Tibial artery (tissue), 4 donors: ENCODE results near the gene STK4.
A peak's percentile ranks its signal among the peaks of the same experiment; 100 is the strongest.

Experiments
- DNase-seq, 2 donors: peaks; one replicate each; pipeline ENCODE4 v3.0.0-alpha.2; 2019
- H3K27ac ChIP-seq, 2 donors: fragments of 200-600 bp; sonication (generic) in 1 of 2; 1 replicate in 1 of 2; 2 replicates in 1 of 2; pipeline ENCODE4 v1.5.1; 2018 to 2019; ENCODE audit warnings: mild to moderate bottlenecking in 1 of 2
- H3K27me3 ChIP-seq, 2 donors: fragments of 200-600 bp; sonication (generic) in 1 of 2; one replicate each; pipeline versions ENCODE4 v1.5.1 to v1.6.0; 2016 to 2019
- H3K36me3 ChIP-seq, 3 donors: fragments of 200-600 bp; sonication (generic) in 2 of 3; one replicate each; pipeline ENCODE4 v1.5.1; 2016 to 2019; ENCODE audit warnings: mild to moderate bottlenecking in 2 of 3
- H3K4me1 ChIP-seq, 4 donors: fragments of 200-600 bp; sonication (generic) in 2 of 4; 1 replicate in 3 of 4; 2 replicates in 1 of 4; pipeline ENCODE4 v1.5.1; 2016 to 2019
- H3K4me3 ChIP-seq, 2 donors: fragments of 200-600 bp; sonication (generic) in 1 of 2; 1 replicate in 1 of 2; 2 replicates in 1 of 2; pipeline ENCODE4 v1.5.1; 2018 to 2019; ENCODE audit warnings: mild to moderate bottlenecking in 2 of 2
- H3K9me3 ChIP-seq, 3 donors: fragments of 200-600 bp; sonication (generic) in 1 of 3; one replicate each; pipeline ENCODE4 v1.5.1; 2016 to 2019
- intact Hi-C: fragments of 100-400 bp; cut with DNase I; formaldehyde crosslinking; loops from one replicate; pipeline ENCODE4 v1.15.0; 2023; ENCODE audit warnings: low total_unique reads
- TF ChIP-seq, protein P1 (sequence below), 2 experiments: fragments of 200-600 bp in 1 of 2; fragments of 450-650 bp in 1 of 2; IDR thresholded peaks; one replicate each; pipeline ENCODE4 v1.5.1; 2017 to 2019; ENCODE audit warnings: antibody characterized with exemption in 2 of 2, mild to moderate bottlenecking in 1 of 2, moderate library complexity in 1 of 2

Gene STK4

DNA sequence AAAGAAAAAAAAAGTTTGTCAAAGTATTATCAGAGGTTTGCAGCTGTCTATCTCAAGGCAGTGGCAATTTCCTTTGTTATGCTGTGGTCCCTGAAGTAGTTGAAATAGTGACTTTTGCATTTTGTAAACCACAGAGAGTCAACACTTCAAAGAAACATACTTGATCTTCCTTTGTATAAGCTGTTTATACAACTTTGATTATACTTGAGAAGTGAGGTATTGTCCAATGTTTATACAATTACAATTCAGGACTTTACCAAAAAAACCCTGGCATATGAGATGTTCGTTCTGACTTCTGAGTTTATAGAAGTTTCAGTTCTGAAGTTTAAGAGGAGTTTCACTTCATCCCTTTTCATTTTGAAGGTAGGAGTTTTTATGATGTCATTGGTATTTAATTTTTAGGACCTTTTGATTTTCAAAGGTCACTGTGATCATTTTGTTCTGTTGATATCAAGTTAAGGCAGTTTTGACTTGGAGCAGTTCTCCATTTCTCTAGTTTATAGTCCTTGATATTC is 4.0 kb downstream of the STK4 start:
- intact Hi-C loops, result no loop called here
- Histone ChIP-seq H3K4me1 (peaks cover 0 to 24% (median 10%) of the 10 kb centered on the region in 4 donors), H3K27me3 (no peaks in the 10 kb centered on the region), H3K36me3 (peaks cover 24 to 31% (median 27%) of the 10 kb centered on the region in 3 donors), H3K9me3 (no peaks in the 10 kb centered on the region), H3K4me3 (no peak overlapping the region), H3K27ac (no peak overlapping the region)
- TF ChIP-seq, protein P1, sequence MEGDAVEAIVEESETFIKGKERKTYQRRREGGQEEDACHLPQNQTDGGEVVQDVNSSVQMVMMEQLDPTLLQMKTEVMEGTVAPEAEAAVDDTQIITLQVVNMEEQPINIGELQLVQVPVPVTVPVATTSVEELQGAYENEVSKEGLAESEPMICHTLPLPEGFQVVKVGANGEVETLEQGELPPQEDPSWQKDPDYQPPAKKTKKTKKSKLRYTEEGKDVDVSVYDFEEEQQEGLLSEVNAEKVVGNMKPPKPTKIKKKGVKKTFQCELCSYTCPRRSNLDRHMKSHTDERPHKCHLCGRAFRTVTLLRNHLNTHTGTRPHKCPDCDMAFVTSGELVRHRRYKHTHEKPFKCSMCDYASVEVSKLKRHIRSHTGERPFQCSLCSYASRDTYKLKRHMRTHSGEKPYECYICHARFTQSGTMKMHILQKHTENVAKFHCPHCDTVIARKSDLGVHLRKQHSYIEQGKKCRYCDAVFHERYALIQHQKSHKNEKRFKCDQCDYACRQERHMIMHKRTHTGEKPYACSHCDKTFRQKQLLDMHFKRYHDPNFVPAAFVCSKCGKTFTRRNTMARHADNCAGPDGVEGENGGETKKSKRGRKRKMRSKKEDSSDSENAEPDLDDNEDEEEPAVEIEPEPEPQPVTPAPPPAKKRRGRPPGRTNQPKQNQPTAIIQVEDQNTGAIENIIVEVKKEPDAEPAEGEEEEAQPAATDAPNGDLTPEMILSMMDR (IDR thresholded peaks at IDR 0.05), result no peak
- DNase-seq, result no peak

DNA sequence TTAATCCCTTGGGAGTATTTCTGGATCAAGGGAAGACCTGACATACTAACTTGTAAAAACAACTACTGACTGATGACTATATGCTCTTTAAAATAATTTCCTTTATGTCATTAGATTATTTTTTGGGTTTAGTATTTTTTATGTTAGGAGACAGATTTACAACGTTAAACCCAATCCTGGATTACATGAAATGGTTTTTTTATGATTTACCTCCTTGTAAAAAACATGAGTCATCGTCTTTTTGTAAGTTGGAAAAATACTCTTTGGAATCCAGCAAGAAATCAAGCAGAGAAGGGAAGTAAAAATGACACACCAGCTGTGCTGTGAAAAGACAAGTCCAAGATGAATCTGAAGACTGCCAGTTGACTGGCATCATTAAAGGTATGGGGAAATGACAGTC is 6.7 kb downstream of the STK4 start:
- Histone ChIP-seq H3K4me1 (peaks cover 0 to 6% (median under 1%) of the 10 kb centered on the region in 4 donors), H3K9me3 (no peaks in the 10 kb centered on the region), H3K27ac (no peak overlapping the region), H3K4me3 (no peak overlapping the region), H3K36me3 (peaks cover 27 to 48% (median 33%) of the 10 kb centered on the region in 3 donors), H3K27me3 (no peaks in the 10 kb centered on the region)
- DNase-seq, result no peak
- intact Hi-C loops, result no loop called here
- TF ChIP-seq, protein P1 (IDR thresholded peaks at IDR 0.05), result no peak

DNA sequence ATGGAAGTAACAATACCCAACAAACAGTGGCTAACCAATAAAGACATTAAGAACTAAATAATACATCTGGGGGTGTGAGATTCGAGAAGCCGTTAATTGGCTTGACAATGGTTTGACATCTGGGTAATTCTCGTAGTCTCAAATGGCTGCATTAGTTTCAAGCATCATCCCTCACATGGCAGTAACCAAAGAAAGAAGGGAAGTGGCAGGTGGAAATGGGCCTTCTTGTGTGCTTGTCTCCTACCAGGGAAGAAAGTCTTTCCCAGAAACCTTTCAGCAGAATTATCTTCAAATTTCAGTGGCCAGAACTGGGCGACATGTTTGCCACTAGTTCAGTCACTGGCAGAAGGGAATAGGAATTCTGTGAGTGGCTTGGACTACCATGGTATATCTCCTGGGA is 10.4 kb downstream of the STK4 start:
- Histone ChIP-seq H3K27ac (no peak overlapping the region), H3K36me3 (peaks cover 32 to 74% (median 50%) of the 10 kb centered on the region in 3 donors), H3K27me3 (no peaks in the 10 kb centered on the region), H3K4me1 (no peaks in the 10 kb centered on the region), H3K9me3 (no peaks in the 10 kb centered on the region), H3K4me3 (no peak overlapping the region)
- no peak for DNase-seq
- TF ChIP-seq, protein P1 (IDR thresholded peaks at IDR 0.05), result no peak
- intact Hi-C loops, result no loop called here

DNA sequence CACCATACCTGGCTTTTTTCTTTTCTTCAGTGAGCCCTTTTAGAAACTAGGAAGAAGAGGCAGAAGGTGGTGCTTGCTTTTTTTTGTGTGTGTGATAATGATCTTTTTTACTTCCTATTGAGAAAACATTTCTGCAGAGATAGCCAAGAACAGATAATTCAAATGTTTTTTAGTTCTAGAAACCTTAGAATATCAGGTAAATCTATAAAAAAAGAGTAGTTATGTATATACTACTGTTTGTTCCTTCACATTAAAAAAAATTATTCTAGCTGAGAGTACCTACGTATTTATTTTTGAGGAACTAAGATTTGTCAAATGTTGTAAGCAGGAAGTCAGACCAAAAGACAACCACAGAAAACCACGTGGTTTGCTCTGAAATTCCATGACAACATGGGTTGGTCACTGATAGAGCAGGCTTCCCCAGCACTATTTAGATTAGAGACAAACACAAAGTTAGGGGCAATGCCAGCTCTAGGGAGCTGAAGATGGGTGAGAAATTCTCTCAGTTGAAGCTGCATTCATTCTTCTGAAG is 12.8 kb downstream of the STK4 start:
- TF ChIP-seq, protein P1 (IDR thresholded peaks at IDR 0.05), result no peak
- Histone ChIP-seq H3K27me3 (no peaks in the 10 kb centered on the region), H3K4me3 (no peak overlapping the region), H3K36me3 (peaks cover 25 to 74% (median 43%) of the 10 kb centered on the region in 3 donors), H3K4me1 (no peaks in the 10 kb centered on the region), H3K9me3 (no peaks in the 10 kb centered on the region), H3K27ac (no peak overlapping the region)
- peak in 1 of 2 donors; percentile 48 for DNase-seq
- intact Hi-C loops, result no loop called here

DNA sequence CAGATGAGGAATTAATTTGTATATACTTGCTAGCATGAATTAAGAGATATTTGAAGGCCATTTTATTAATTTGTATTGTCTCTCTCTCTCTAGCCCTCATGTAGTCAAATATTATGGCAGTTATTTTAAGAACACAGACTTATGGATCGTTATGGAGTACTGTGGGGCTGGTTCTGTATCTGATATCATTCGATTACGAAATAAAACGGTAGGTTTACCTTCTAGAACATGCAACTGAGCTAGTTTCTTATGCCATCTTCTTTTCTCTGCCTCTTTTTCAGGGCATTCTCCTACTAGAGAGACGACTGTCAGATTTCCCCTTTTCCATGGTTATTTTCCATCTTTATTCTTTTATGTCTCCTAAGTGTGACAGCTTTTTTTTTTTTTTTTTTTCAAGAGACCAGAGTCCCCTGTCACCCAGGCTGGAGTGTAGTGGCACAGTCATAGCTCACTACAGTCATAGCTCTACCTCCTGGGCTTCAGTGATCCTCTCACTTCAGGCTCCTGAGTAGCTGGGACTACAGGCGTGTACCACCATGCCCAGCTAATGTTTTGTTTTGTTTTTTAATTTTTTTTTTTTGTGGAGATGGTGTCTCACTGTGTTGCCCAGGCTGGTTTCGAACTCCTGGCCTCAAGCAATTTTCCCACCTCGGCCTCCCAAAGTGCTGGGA is 15.6 kb downstream of the STK4 start:
- no peak for DNase-seq
- TF ChIP-seq, protein P1 (IDR thresholded peaks at IDR 0.05), result no peak
- Histone ChIP-seq H3K4me1 (no peaks in the 10 kb centered on the region), H3K4me3 (no peak overlapping the region), H3K27ac (no peak overlapping the region), H3K27me3 (no peaks in the 10 kb centered on the region), H3K9me3 (no peaks in the 10 kb centered on the region), H3K36me3 (peaks cover 28 to 58% (median 35%) of the 10 kb centered on the region in 3 donors)
- intact Hi-C loops, result no loop called here
